MG63 (cell line): ENCODE data around the gene RPUSD1. TPM values are rescaled to one million over a fixed set of nuclear protein-coding genes. Genes with fewer than 3 reads are reported as not detected.
"Not testable (repeated sequence)": the region's sequence is repeated elsewhere in the genome, so short reads cannot be mapped to it uniquely, and the experiment has no call there.

Source experiments
- DNase-seq: peaks from one replicate; pipeline ENCODE4 v3.0.0-alpha.2; 2020
- H3K27me3 ChIP-seq: fragments of 250-450 bp; sonication (Bioruptor Pico); 2 replicates; pipeline ENCODE4 v1.5.1; 2020; ENCODE audit warnings: mild to moderate bottlenecking, moderate library complexity
- H3K36me3 ChIP-seq: fragments of 250-450 bp; sonication (Bioruptor Pico); 2 replicates; pipeline ENCODE4 v1.5.1; 2020; ENCODE audit warnings: mild to moderate bottlenecking, moderate library complexity
- H3K4me3 ChIP-seq: fragments of 250-450 bp; sonication (Bioruptor Pico); 2 replicates; pipeline ENCODE4 v1.5.1; 2020; ENCODE audit warnings: mild to moderate bottlenecking, moderate library complexity
- H3K9me3 ChIP-seq: fragments of 250-450 bp; sonication (Bioruptor Pico); 2 replicates; pipeline ENCODE4 v1.5.1; 2020; ENCODE audit warnings: mild to moderate bottlenecking, moderate library complexity
- total RNA-seq: library from RNA; depleted of rRNA; stranded (reverse); fragments of >200 nt; shearing (Covaris generic); gene quantifications from 2 replicates; pipeline ENCODE4 v1.2.3, GENCODE V29; 2014; ENCODE audit warnings: low replicate concordance

RPUSD1 gene
- total RNA-seq, 1 experiment from 2014 or later, result 77.3 TPM

- DNase-seq, result no peak
- Histone ChIP-seq H3K27me3 (peaks cover 21% of the 10 kb centered on the region), H3K36me3 (no peaks in the 10 kb centered on the region), H3K4me3 (no peak overlapping the region), H3K9me3 (no peaks in the 10 kb centered on the region)
These were observed 34.2 kb upstream of the RPUSD1 start for GRCh38 chr16:822174-822908.

GRCh38 chr16:821751-822150 is 33.6 kb upstream of the RPUSD1 start:
- H3K36me3 ChIP-seq, result no peaks in the 10 kb centered on the region
- no peak for DNase-seq

GRCh38 chr16:820748-821147 is 32.6 kb upstream of the RPUSD1 start:
- peaks cover 27% of the 10 kb centered on the region for H3K27me3 ChIP-seq
- no peaks in the 10 kb centered on the region for H3K36me3 ChIP-seq
- no peaks in the 10 kb centered on the region for H3K9me3 ChIP-seq
- H3K4me3 ChIP-seq, result no peak overlapping the region
- DNase-seq, result no peak

More at GRCh38 chr16:821751-822150, 33.6 kb upstream of the RPUSD1 start:
- peaks cover 27% of the 10 kb centered on the region for H3K27me3 ChIP-seq
- no peak overlapping the region for H3K4me3 ChIP-seq
- H3K9me3 ChIP-seq, result no peaks in the 10 kb centered on the region

- not testable (repeated sequence) for H3K9me3 ChIP-seq, H3K4me3 ChIP-seq, DNase-seq, H3K36me3 ChIP-seq
- H3K27me3 ChIP-seq, result peaks cover 22% of the 10 kb centered on the region
These were observed 31.8 kb upstream of the RPUSD1 start for GRCh38 chr16:820044-820408.

DNA sequence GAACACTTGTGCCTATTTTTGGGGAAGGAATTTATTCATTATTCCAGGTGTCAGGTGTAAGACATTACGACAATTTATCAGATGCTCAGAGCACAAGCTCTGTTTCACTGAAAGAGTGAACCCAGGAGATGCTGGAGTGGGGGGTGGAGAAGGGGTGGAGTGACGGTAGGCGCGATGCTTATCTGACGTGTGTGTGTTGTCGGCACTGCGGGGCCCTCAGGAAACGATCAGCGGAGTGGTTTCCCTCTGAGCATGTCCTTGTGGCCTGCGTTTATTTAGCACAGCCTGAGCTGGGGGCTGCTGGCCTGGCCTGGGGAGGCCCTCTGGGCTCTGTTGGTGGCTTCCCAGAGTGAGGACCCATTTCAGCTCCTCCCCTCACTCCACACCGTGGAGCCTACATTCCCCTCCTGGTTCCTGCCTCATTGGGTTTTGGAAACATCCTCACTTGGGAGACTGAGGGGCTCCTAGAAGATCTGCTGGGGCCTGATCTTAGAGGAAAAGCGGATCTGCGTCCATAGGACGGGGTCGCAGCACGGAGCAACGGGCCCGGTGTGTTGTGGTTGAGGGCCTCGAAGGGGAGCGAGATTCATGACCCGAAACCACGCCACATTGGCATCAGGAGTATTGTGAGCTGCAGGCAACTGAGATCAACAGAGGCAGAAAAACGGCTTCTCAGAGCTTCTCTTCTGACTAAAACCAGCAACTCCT is 31.3 kb upstream of the RPUSD1 start:
- H3K27me3 ChIP-seq, result peaks cover 22% of the 10 kb centered on the region
- H3K4me3 ChIP-seq, result no peak overlapping the region
- DNase-seq, result no peak
- no peaks in the 10 kb centered on the region for H3K36me3 ChIP-seq
- no peaks in the 10 kb centered on the region for H3K9me3 ChIP-seq

DNA sequence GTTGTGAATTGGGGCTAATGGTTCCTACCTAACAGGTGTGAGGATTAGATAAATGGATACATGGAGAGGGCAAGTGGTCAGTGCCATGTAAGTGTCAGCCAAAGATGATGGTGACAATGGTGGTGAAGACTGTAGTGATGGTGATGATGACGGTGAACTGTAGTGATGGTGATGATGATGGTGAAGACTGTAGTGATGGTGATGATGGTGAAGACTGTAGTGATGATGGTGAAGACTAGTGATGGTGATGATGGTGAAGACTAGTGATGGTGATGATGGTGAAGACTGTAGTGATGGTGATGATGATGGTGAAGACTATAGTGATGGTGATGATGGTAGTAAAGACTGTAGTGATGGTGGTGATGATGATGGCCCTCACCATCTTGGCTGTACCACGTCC is 30.4 kb upstream of the RPUSD1 start:
- H3K4me3 ChIP-seq, result no peak overlapping the region
- no peaks in the 10 kb centered on the region for H3K9me3 ChIP-seq
- no peaks in the 10 kb centered on the region for H3K36me3 ChIP-seq
- H3K27me3 ChIP-seq, result peaks cover 22% of the 10 kb centered on the region
- no peak for DNase-seq

DNA sequence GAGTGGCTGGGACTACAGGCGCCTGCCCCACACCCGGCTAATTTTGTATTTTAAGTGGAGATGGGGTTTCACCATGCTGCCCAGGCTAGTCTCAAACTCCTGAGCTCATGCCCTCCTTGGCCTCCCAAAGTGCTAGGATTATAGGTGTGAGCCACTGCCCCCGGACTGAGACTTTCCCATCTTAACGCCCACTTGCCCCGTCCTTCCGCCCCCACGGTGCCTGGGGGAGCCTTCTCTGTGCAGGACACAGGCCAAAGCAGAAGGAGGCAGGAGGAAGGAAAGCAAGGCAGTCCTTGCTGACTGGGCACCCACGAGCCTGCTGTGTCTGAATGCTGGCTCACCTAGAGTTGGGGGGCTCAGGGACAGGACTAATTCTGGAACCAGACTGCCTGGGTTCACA is 30.0 kb upstream of the RPUSD1 start:
- Histone ChIP-seq H3K36me3 (no peaks in the 10 kb centered on the region), H3K27me3 (peaks cover 22% of the 10 kb centered on the region), H3K4me3 (no peak overlapping the region), H3K9me3 (no peaks in the 10 kb centered on the region)
- no peak for DNase-seq

DNA sequence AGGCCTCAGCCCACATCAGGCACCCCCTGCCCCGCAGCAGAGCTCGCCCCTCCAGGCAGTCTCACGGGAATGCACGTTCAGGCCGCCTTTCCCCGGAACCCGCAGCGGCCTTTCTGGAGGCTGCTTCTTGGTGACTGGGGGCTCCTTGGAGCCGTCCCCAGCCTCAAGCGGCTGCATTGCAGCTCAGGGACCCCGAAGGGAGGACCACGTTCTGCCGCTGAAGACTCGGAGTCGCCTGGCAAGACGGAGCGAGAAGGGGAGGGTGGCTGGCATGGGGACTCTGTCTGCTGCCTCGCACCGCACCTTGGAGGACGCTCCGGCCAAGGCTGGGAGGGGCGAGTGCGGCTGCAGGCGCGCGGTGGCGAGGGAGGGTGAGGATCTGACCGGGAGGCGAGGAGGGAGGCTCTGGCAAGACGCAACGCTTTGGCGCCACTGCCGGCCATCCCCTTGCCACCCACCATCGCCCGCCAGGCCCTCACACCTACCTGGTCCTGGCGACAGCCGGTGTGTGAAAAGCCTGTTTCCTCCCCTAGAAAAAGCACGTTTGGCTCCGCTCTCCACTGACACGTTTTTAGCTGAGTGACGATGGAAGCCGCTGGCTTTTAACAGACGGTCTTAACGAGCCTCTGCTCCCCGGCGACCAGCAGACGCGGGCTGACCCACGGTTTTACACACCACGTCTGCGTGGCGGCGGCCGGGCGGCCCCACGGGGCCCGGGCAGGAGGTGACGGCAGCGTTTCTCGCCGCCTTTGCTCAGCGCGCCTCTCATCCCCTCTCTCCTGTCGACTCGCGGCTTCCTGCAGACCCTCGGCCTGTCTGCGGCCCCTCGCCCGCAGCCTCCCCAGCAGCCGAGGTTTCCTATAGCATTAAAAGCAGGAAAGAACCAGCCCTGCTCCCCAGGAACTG is 29.1 kb upstream of the RPUSD1 start:
- DNase-seq, result no peak
- H3K9me3 ChIP-seq, result no peaks in the 10 kb centered on the region
- H3K36me3 ChIP-seq, result no peaks in the 10 kb centered on the region
- no peak overlapping the region for H3K4me3 ChIP-seq
- peaks cover 22% of the 10 kb centered on the region for H3K27me3 ChIP-seq

DNA sequence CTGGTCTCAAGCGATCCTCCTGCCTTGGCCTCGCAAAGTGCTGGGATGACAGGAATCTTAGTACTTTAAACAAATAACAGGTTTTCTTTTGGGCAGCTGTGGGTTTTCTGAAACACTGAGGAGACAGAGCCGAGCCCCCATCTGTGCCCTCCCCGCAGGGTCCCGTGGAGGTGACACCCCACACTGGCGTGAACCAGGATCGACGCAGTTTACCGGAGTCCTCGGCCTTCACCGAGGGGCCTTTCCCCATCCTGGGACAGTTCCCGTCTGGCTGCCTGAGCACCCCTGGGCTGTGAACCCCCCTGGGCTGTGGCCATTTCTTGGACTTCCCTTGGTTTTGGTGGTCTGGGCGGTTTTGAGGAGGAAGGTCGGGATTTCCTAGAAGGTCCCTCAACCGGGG is 27.7 kb upstream of the RPUSD1 start:
- no peak for DNase-seq
- Histone ChIP-seq H3K9me3 (no peaks in the 10 kb centered on the region), H3K36me3 (no peaks in the 10 kb centered on the region), H3K4me3 (no peak overlapping the region), H3K27me3 (peaks cover 20% of the 10 kb centered on the region)

DNA sequence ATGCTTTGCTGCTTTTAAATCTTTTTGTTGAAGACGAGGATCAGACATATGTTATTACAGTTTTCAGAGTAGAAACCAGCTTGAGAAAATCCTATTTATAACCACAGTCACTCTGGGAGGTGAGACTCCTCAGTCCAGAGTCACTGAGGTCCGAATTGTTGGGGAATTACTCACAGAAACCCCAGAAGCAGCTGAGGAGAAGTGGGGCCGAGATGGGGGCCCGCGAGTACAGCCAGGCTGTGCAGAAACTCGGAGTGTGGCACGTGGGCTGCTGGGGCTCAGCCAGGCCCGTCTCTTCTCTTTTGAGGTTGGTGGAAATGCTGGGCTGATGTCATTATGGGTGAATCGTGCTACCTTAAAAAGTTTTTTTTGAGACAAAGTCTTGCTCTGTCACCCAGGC is 26.8 kb upstream of the RPUSD1 start:
- Histone ChIP-seq H3K36me3 (no peaks in the 10 kb centered on the region), H3K9me3 (no peaks in the 10 kb centered on the region), H3K4me3 (no peak overlapping the region), H3K27me3 (peaks cover 18% of the 10 kb centered on the region)
- DNase-seq, result no peak

DNA sequence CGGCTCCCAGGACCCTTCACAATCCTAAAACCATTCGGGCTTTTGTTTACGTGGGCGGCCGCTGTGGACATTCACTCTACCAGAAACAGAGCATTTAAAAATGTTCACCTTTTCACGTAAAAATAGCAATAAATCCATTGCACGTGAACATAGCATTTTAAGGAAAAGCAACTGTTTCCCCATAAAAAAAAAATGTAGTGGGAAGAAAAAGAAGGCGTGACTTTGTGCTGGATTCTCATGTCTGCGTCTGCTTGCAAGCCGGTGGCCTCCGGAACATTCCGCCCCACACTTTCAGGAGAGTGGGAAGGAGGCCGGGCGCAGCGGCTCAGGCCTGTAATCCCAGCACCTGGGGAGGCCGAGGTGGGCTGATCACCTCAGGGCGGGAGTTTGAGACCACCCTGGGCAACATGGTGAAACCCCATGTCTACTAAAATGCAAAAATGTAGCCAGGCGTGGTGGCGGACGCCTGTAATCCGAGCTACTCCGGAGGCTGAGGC is 25.8 kb upstream of the RPUSD1 start:
- no peaks in the 10 kb centered on the region for H3K9me3 ChIP-seq
- peaks cover 18% of the 10 kb centered on the region for H3K27me3 ChIP-seq
- DNase-seq, result no peak
- H3K36me3 ChIP-seq, result no peaks in the 10 kb centered on the region
- no peak overlapping the region for H3K4me3 ChIP-seq

DNA sequence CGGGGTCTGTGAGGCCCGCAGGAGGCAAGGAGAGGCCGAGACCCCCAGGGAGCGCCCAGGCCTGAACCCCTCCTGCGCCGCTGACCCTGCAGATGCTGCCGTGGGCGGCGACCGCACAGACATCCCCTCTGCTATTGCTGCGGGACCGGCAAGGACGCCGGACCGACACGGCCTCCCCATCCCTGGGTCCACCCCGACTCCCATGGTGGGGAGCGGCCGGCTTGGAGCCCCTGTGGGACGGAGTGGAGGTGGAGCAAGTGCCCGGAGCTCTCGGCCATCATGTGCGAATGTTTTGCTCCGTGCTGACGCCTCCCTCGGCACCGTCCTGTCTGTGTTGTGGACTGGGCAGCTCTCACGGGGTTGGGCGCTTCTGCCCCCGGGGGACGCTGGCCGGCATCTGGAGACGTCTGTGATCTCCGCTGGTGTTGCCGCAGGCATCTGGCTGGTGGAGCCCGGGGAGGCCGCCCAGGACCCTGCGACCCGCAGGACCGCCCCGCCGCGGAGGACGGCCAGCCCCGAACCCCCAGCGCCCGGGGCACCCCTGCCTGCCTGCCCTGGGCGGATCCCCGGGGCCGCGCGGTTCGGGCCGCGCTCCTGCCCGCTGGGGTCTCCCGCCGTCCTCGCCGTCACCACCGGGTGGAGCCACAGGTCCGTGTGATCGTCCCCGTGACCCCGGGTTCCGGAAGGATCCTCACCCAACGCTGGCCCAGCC is 25.2 kb upstream of the RPUSD1 start:
- H3K36me3 ChIP-seq, result no peaks in the 10 kb centered on the region
- peaks cover 17% of the 10 kb centered on the region for H3K27me3 ChIP-seq
- DNase-seq, result no peak
- no peak overlapping the region for H3K4me3 ChIP-seq
- no peaks in the 10 kb centered on the region for H3K9me3 ChIP-seq

- Histone ChIP-seq H3K27me3 (0 out of 2 replicates have a peak, but pooled peaks cover 2% of the 10 kb centered on the region), H3K36me3 (peaks cover 3% of the 10 kb centered on the region; the same call in 1 of the 2 replicates), H3K4me3 (peak overlapping the region; percentile 94), H3K9me3 (no peaks in the 10 kb centered on the region)
- DNase-seq, result no peak
These were observed 19.9 kb upstream of the RPUSD1 start for GRCh38 chr16:808085-808386.

- Histone ChIP-seq H3K36me3 (peaks cover 3% of the 10 kb centered on the region; the same call in 1 of the 2 replicates), H3K4me3 (peak overlapping the region; percentile 94), H3K9me3 (no peaks in the 10 kb centered on the region), H3K27me3 (0 out of 2 replicates have a peak, but pooled peaks cover 2% of the 10 kb centered on the region)
- DNase-seq, result peak; percentile 96
These were observed 19.3 kb upstream of the RPUSD1 start for GRCh38 chr16:807347-808084.

GRCh38 chr16:805474-805873 is 17.3 kb upstream of the RPUSD1 start:
- H3K36me3 ChIP-seq, result peaks cover 3% of the 10 kb centered on the region; the same call in 1 of the 2 replicates
- DNase-seq, result no peak
- H3K9me3 ChIP-seq, result no peaks in the 10 kb centered on the region
- peaks cover 15% of the 10 kb centered on the region for H3K27me3 ChIP-seq
- H3K4me3 ChIP-seq, result no peak overlapping the region
